Panc1 (cell line): ENCODE results near the gene GRID1. TPM values are rescaled to one million over a fixed set of nuclear protein-coding genes. Genes with fewer than 3 reads are reported as not detected.

Experiments
- ATAC-seq: fragments of 200-7000 bp; cut with Tn5 transposase; 2 replicates; pipeline ENCODE4 v1.9.1; 2020; ENCODE audit warnings: mild to moderate bottlenecking, moderate library complexity
- BruUV-seq: library from RNA; stranded (reverse); fragments of 400-500 nt; replicated peaks from 2 replicates; lab custom pipeline; 2021; lab: Mats Ljungman, UMichigan
- CTCF ChIA-PET: fragments of 300-600 bp; sonication (Branson Sonifier 250); formaldehyde crosslinking; loops from one replicate; lab custom pipeline; 2022; ENCODE audit warnings: antibody characterized with exemption; lab: Charles Lee
- POLR2A ChIA-PET: fragments of 300-600 bp; sonication (Branson Sonifier 250); formaldehyde crosslinking; loops from one replicate; lab custom pipeline; 2022; ENCODE audit warnings: antibody characterized with exemption; lab: Charles Lee
- DNase-seq: peaks from one replicate; pipeline ENCODE4 v3.0.0-alpha.2; 2010; ENCODE audit warnings: low read depth, low spot score
- H3K27ac ChIP-seq: 2 replicates; pipeline ENCODE4 v1.5.1; 2011; ENCODE audit warnings: mild to moderate bottlenecking, low read length, inconsistent platforms
- H3K27me3 ChIP-seq: fragments of 200-500 bp; sonication (Bioruptor generic); 2 replicates; pipeline ENCODE4 v1.6.0; 2014; ENCODE audit warnings: low read length, inconsistent platforms; ENCODE audit not compliant: control insufficient read depth, insufficient read depth
- H3K36me3 ChIP-seq: fragments of 200-500 bp; sonication (Bioruptor generic); 2 replicates; pipeline ENCODE4 v1.5.1; 2014; ENCODE audit warnings: inconsistent platforms, mild to moderate bottlenecking, low read length, moderate library complexity; ENCODE audit not compliant: control insufficient read depth, insufficient read depth
- H3K4me1 ChIP-seq: 2 replicates; pipeline ENCODE4 v1.5.1; 2011; ENCODE audit warnings: inconsistent platforms, mild to moderate bottlenecking, low read length, moderate library complexity; ENCODE audit not compliant: control insufficient read depth, insufficient read depth
- H3K4me3 ChIP-seq, 2 experiments: 2 replicates each; pipeline ENCODE4 v1.5.1; 2011 to 2012; ENCODE audit warnings: low read depth in 2 of 2, low read length in 2 of 2, mild to moderate bottlenecking in 2 of 2, inconsistent platforms in 1 of 2, moderate library complexity in 1 of 2
- H3K9me3 ChIP-seq: fragments of 200-500 bp; sonication (Bioruptor generic); 2 replicates; pipeline ENCODE4 v1.5.1; 2014; ENCODE audit warnings: low read depth, mild to moderate bottlenecking, inconsistent platforms, low read length, moderate library complexity; ENCODE audit not compliant: control insufficient read depth, insufficient read depth
- CTCF ChIP-seq: fragments of 450-650 bp; IDR thresholded peaks from 2 replicates; pipeline ENCODE4 v1.5.1; 2017; ENCODE audit warnings: mild to moderate bottlenecking
- POLR2AphosphoS5 ChIP-seq: IDR thresholded peaks from 2 replicates; pipeline ENCODE4 v1.6.1; 2012; ENCODE audit warnings: mild to moderate bottlenecking, low read depth, low read length, moderate library complexity
- REST ChIP-seq, 2 experiments: IDR thresholded peaks; 2 replicates each; pipeline ENCODE4 v1.6.1; 2011 to 2012; ENCODE audit warnings: low read depth in 2 of 2, control low read depth in 1 of 2, low read length in 1 of 2, mild to moderate bottlenecking in 1 of 2, moderate library complexity in 1 of 2; ENCODE audit not compliant: insufficient read depth in 1 of 2
- SIN3A ChIP-seq: IDR thresholded peaks from 2 replicates; pipeline ENCODE4 v1.6.1; 2012; ENCODE audit warnings: low read depth, mild to moderate bottlenecking, low read length, moderate library complexity, borderline replicate concordance; ENCODE audit not compliant: insufficient read depth
- TCF7L2 ChIP-seq: IDR thresholded peaks from 2 replicates; pipeline ENCODE4 v1.6.1; 2011; ENCODE audit warnings: mild to moderate bottlenecking, low read depth, low read length, inconsistent platforms
- in situ Hi-C: cut with HindIII; loops from 2 replicates; pipeline ENCODE4 v1.10.0; 2016; ENCODE audit warnings: low sequenced_read_pairs, low pct_unique_long_range_greater_than_20kb
- intact Hi-C: fragments of 100-400 bp; cut with micrococcal nuclease; formaldehyde crosslinking; loops from one replicate; pipeline ENCODE4 v1.10.0; 2022; ENCODE audit not compliant: unreplicated experiment
- total RNA-seq: library from RNA; stranded (reverse); gene quantifications from one replicate; pipeline ENCODE4 v1.2.1, GENCODE V29; 2021; ENCODE audit not compliant: unreplicated experiment

The GRID1 gene
- total RNA-seq, 1 experiment from 2014 or later: 2.3 TPM

DNA sequence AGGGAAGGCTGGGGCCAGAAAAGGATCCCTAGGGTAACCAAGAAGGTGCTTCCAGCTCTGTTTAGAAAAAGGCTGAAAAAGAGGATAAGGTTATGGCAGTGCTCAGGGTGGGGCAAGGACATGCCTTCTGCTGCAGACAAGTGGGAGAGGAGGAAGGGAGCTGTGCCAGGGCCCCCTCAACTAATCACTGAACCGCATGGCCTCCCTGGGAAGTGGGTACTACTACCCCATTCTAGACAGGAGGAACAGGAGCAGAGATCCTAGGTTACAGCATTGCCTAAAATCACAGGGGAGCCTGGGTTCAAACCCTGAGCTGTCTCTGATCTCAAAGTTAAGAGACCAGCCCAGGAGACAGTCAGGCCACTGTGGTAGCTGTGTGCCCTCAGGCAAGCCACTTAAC lies 149.7 kb downstream of the GRID1 start:
- TF ChIP-seq CTCF (no peak), POLR2AphosphoS5 (no peak), REST (IDR thresholded peaks at IDR 0.05; ENCODE audit: insufficient read depth in 1 of 2, low read depth in 2 of 2, low read length in 1 of 2) (no peak), TCF7L2 (no peak), SIN3A (no peak)
- Histone ChIP-seq H3K4me3 (no peak overlapping the region), H3K27me3 (no peaks in the 10 kb centered on the region), H3K27ac (no peak overlapping the region), H3K4me1 (no peaks in the 10 kb centered on the region), H3K9me3 (no peaks in the 10 kb centered on the region), H3K36me3 (no peaks in the 10 kb centered on the region)
- BruUV-seq: no TSS peak
- POLR2A ChIA-PET: no interaction called here
- in situ Hi-C loops (no loop called here), intact Hi-C loops (no loop called here)
- CTCF ChIA-PET: interaction anchor here (0.5 kb wide), 1 partner anchor 15 kb away, joined by 3 read pairs; no protein-coding TSS in a partner anchor
- DNase-seq (no peak), ATAC-seq (no peak)

GRCh38 chr10:86215712-86216111 lies 150.9 kb downstream of the GRID1 start:
- ChIA-PET POLR2A (no interaction called here), CTCF (no interaction called here)
- in situ Hi-C loops: no loop called here
- intact Hi-C loops: no loop called here
- Histone ChIP-seq H3K4me1 (no peaks in the 10 kb centered on the region), H3K27ac (no peak overlapping the region), H3K9me3 (no peaks in the 10 kb centered on the region), H3K4me3 (no peak overlapping the region), H3K36me3 (no peaks in the 10 kb centered on the region), H3K27me3 (no peaks in the 10 kb centered on the region; the same call in 1 of the 2 replicates)
- no TSS peak for BruUV-seq
- DNase-seq (no peak), ATAC-seq (no peak)
- TF ChIP-seq REST (IDR thresholded peaks at IDR 0.05; ENCODE audit: insufficient read depth in 1 of 2, low read depth in 2 of 2, low read length in 1 of 2) (no peak), TCF7L2 (no peak), SIN3A (no peak), CTCF (no peak), POLR2AphosphoS5 (no peak)
